Endodermal cell (in vitro differentiated cells): ENCODE results near the gene TEX2. TPM values are rescaled to one million over a fixed set of nuclear protein-coding genes. Genes with fewer than 3 reads are reported as not detected.
"Not testable (repeated sequence)": the region's sequence is repeated elsewhere in the genome, so short reads cannot be mapped to it uniquely, and the experiment has no call there.

Experiments used
- DNase-seq: peaks from one replicate; pipeline ENCODE4 v3.0.0-alpha.2; 2017
- H3K27ac ChIP-seq: 2 replicates; pipeline ENCODE4 v1.5.1; 2013; ENCODE audit warnings: mild to moderate bottlenecking, low read depth, low read length, moderate library complexity
- H3K27me3 ChIP-seq: 2 replicates; pipeline ENCODE4 v1.6.1; 2013; ENCODE audit warnings: mild to moderate bottlenecking, low read length, moderate library complexity; ENCODE audit not compliant: insufficient read depth, control insufficient read depth, poor library complexity, severe bottlenecking
- H3K36me3 ChIP-seq: 2 replicates; pipeline ENCODE4 v1.7.0; 2013; ENCODE audit warnings: mild to moderate bottlenecking, low read length, moderate library complexity; ENCODE audit not compliant: control insufficient read depth, insufficient read depth
- H3K4me1 ChIP-seq: one replicate; pipeline ENCODE4 v1.7.0; 2013; ENCODE audit warnings: low read length; ENCODE audit not compliant: control insufficient read depth, insufficient read depth
- H3K4me3 ChIP-seq: 2 replicates; pipeline ENCODE4 v1.5.1; 2013; ENCODE audit warnings: mild to moderate bottlenecking, low read length, moderate library complexity
- H3K9ac ChIP-seq: 2 replicates; pipeline ENCODE4 v1.6.1; 2013; ENCODE audit warnings: mild to moderate bottlenecking, low read length, moderate library complexity; ENCODE audit not compliant: poor library complexity, severe bottlenecking; ENCODE audit errors: extremely low read depth
- H3K9me3 ChIP-seq: 2 replicates; pipeline ENCODE4 v1.6.1; 2013; ENCODE audit warnings: mild to moderate bottlenecking, low read length, moderate library complexity; ENCODE audit not compliant: control insufficient read depth
- H3K27ac Mint-ChIP-seq: 2 replicates; pipeline ENCODE4 v1.8.0; 2020; ENCODE audit warnings: mixed read lengths
- H3K27me3 Mint-ChIP-seq: 2 replicates; pipeline ENCODE4 v1.8.0; 2021; ENCODE audit warnings: mild to moderate bottlenecking, mixed read lengths; ENCODE audit not compliant: insufficient read depth
- H3K36me3 Mint-ChIP-seq: 2 replicates; pipeline ENCODE4 v1.8.0; 2020; ENCODE audit warnings: low read depth, mixed read lengths
- H3K4me1 Mint-ChIP-seq: 2 replicates; pipeline ENCODE4 v1.8.0; 2020; ENCODE audit warnings: mixed read lengths
- H3K4me3 Mint-ChIP-seq: 2 replicates; pipeline ENCODE4 v1.8.0; 2020; ENCODE audit warnings: mild to moderate bottlenecking, moderate library complexity, mixed read lengths
- H3K9me3 Mint-ChIP-seq: 2 replicates; pipeline ENCODE4 v1.8.0; 2020; ENCODE audit warnings: mild to moderate bottlenecking, mixed read lengths
- CTCF ChIP-seq: fragments of 200-600 bp; sonication (generic); conservative IDR thresholded peaks from 2 replicates; pipeline ENCODE4 v1.5.0; 2021; ENCODE audit warnings: antibody characterized with exemption, mild to moderate bottlenecking
- WGBS, 2 experiments: methylation state at CpG; one replicate each; pipeline versions ENCODE4 v1.1.5 to v1.1.7; 2013; ENCODE audit warnings: missing lambda C conversion rate in 2 of 2, mixed read lengths in 1 of 2; ENCODE audit not compliant: insufficient coverage in 1 of 2, insufficient read length in 1 of 2; 5-methylcytosine and 5-hydroxymethylcytosine counted together
- total RNA-seq, 2 donors: library from RNA; stranded (reverse); fragmentation: NEBNext Ultra II Directional in 1 of 2; extraction: Animal tissue kit (Norgen Biotek cat#: 25700) in 1 of 2; gene quantifications; 2 replicates in 1 of 2; 3 replicates in 1 of 2; pipeline ENCODE4 v1.2.1, GENCODE V29; 2021

The TEX2 gene
- total RNA-seq, 2 donors from 2014 or later: 11.6 to 13.1 TPM

DNA sequence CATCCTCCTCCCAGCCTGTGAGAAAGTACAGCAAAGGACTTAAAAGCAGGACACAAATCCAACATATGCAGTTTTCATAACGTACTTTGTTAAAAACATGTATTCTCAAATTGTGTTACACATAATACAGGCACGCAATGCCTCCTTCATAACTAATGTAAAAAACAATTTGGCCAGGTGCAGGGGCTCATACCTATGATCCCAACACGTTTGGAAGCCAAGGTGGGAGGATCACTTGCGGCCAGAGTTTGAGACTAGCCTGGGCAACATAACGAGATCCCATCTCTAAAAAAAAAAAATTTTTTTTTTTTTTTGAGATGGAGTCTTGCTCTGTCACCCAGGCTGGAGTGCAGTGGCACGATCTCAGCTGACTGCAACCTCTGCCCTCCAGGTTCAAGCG is 20.4 kb downstream of the TEX2 start:
- peaks cover 18% of the 10 kb centered on the region for H3K4me1 Mint-ChIP-seq
- H3K36me3 Mint-ChIP-seq: no peaks in the 10 kb centered on the region
- H3K9me3 Mint-ChIP-seq: no peaks in the 10 kb centered on the region
- Histone ChIP-seq H3K9ac (no peak overlapping the region), H3K36me3 (no peaks in the 10 kb centered on the region), H3K27me3 (no peaks in the 10 kb centered on the region), H3K4me3 (no peak overlapping the region), H3K9me3 (no peaks in the 10 kb centered on the region), H3K27ac (no peak overlapping the region), H3K4me1 (no peaks in the 10 kb centered on the region)
- no peak for TF ChIP-seq CTCF
- H3K4me3 Mint-ChIP-seq: no peak overlapping the region
- WGBS, 2 experiments: 89 to 94% methylated on average over 3 to 7 of the region's 7 CpGs
- no peak overlapping the region for H3K27ac Mint-ChIP-seq
- no peaks in the 10 kb centered on the region for H3K27me3 Mint-ChIP-seq
- no peak for DNase-seq

- TF ChIP-seq CTCF: no peak
- 85 to 88% methylated on average over 7 to 8 of the region's 8 CpGs for WGBS, 2 experiments
- H3K27me3 Mint-ChIP-seq: no peaks in the 10 kb centered on the region
- Histone ChIP-seq H3K27ac (peak overlapping the region; percentile 45), H3K9ac (no peak overlapping the region), H3K9me3 (no peaks in the 10 kb centered on the region), H3K4me3 (no peak overlapping the region), H3K36me3 (no peaks in the 10 kb centered on the region), H3K27me3 (no peaks in the 10 kb centered on the region), H3K4me1 (no peaks in the 10 kb centered on the region)
- peak overlapping the region; percentile 13 for H3K27ac Mint-ChIP-seq
- H3K36me3 Mint-ChIP-seq: no peaks in the 10 kb centered on the region
- H3K9me3 Mint-ChIP-seq: no peaks in the 10 kb centered on the region
- H3K4me1 Mint-ChIP-seq: peaks cover 26% of the 10 kb centered on the region
- no peak for DNase-seq
- no peak overlapping the region for H3K4me3 Mint-ChIP-seq
Observed at GRCh38 chr17:64240741-64241347, 22.2 kb downstream of the TEX2 start.

DNA sequence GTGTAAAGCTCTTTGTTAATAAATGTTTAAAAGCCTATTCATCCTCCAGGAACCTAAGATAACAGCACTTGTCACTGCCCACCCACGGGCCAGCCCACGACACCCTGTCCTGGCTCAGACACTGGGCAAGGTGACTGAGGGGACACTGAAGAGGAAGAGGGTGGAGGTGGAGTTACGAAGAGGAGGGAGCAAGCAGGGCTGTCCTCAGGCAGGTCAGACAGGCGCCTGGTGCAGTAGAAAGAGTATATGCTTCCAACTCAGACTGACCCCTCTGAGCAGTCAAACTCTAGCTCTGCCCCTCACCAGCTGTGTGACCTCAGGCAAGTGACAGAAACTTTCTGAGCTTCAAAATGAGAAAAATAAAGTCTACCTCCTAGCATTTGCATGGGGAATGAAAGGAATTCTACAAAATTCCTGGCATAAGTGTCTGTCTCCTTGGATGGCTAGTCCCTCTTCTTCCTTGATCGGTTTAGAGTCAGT is 22.8 kb downstream of the TEX2 start:
- Mint-ChIP-seq H3K4me1 (peaks cover 26% of the 10 kb centered on the region), H3K27me3 (no peaks in the 10 kb centered on the region), H3K27ac (peak overlapping the region; percentile 46), H3K4me3 (no peak overlapping the region), H3K9me3 (no peaks in the 10 kb centered on the region), H3K36me3 (no peaks in the 10 kb centered on the region)
- Histone ChIP-seq H3K9ac (no peak overlapping the region), H3K27me3 (no peaks in the 10 kb centered on the region), H3K4me3 (no peak overlapping the region), H3K27ac (peak overlapping the region; percentile 45), H3K36me3 (no peaks in the 10 kb centered on the region), H3K9me3 (no peaks in the 10 kb centered on the region), H3K4me1 (no peaks in the 10 kb centered on the region)
- 20 to 84% methylated on average over 1 to 4 of the region's 5 CpGs for WGBS, 2 experiments
- DNase-seq: peak; percentile 72
- peak; percentile 40 for TF ChIP-seq CTCF

DNA sequence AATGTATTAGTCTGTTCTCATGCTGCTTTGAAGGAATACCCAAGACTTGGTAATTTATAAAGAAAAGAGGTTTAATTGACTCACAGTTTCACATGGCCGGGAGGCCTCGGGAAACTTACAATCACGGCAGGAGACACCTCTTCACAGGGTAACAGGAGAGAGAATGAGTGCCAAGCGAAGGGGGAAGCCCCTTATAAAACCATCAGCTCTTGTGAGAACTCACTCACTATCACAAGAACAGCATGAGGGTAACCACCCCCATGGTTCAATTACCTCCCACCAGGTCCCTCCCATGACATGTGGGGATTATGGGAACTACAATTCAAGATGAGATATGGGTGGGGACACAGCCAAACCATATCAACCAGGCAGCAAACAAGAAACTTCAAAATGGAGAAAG is 24.6 kb downstream of the TEX2 start:
- H3K27ac ChIP-seq, H3K27ac Mint-ChIP-seq: not testable (repeated sequence)
- WGBS, 2 experiments: 55 to 62% methylated on average over 4 of the region's 4 CpGs

More for the DNA sequence above, 24.6 kb downstream of the TEX2 start:
- not testable (repeated sequence) for DNase-seq, H3K9me3 ChIP-seq, H3K4me3 Mint-ChIP-seq, H3K36me3 ChIP-seq, H3K9ac ChIP-seq, H3K9me3 Mint-ChIP-seq, H3K27me3 ChIP-seq, H3K4me3 ChIP-seq, H3K27me3 Mint-ChIP-seq, H3K36me3 Mint-ChIP-seq, H3K4me1 ChIP-seq
- peaks cover 26% of the 10 kb centered on the region for H3K4me1 Mint-ChIP-seq
